Measurements from ENCODE around the gene KCNA1. TPM values are rescaled to one million over a fixed set of nuclear protein-coding genes. Genes with fewer than 3 reads are reported as not detected.

The KCNA1 gene
- total and polyA plus RNA-seq, 2 donors (not counting 1 experiment from before 2014, with no cell fraction given) = not detected

- Histone ChIP-seq H3K27ac (ENCODE audit: insufficient read depth, low read length) (no peak overlapping the region), H3K36me3 (ENCODE audit: control insufficient read depth, insufficient read depth, low read length) (no peaks in the 10 kb centered on the region), H4K20me1 (ENCODE audit: control insufficient read depth, extremely low read depth, insufficient read depth, low read length) (no peaks in the 10 kb centered on the region), H3K9me3 (ENCODE audit: control insufficient read depth, insufficient read depth, low read depth, low read length) (no peaks in the 10 kb centered on the region), H2AFZ (ENCODE audit: low read length) (no peak overlapping the region), H3K4me3 (replicated peaks in 1 of 4; ENCODE audit: control extremely low read depth in 1 of 4, insufficient read depth in 1 of 4, low read depth in 3 of 4, low read length in 4 of 4) (no peak overlapping the region), H3K27me3 (ENCODE audit: control insufficient read depth, insufficient read depth, low read length) (no peaks in the 10 kb centered on the region), H3K4me1 (ENCODE audit: control insufficient read depth, extremely low read depth, insufficient read depth, low read length) (no peaks in the 10 kb centered on the region), H3K4me2 (ENCODE audit: extremely low read depth, insufficient read depth, low read length) (no peak overlapping the region), H3K9ac (ENCODE audit: insufficient read depth, low read length) (no peak overlapping the region), H3K79me2 (ENCODE audit: control insufficient read depth, insufficient read depth, low read length) (no peaks in the 10 kb centered on the region)
- TF ChIP-seq EZH2 (IDR thresholded peaks at IDR 0.05; ENCODE audit: low read length, missing control alignments) = no peak
- TF ChIP-seq CTCF (conservative IDR thresholded peaks at IDR 0.05 in 1 of 2, IDR thresholded peaks at IDR 0.05 in 1 of 2; ENCODE audit: low read depth in 1 of 2, low read length in 2 of 2) = no peak
- DNase-seq (ENCODE audit: low read depth in 2 of 2) = no peak
These were observed 28.2 kb upstream of the KCNA1 start for GRCh38 chr12:4881266-4882064.

- Histone ChIP-seq H3K27ac (ENCODE audit: insufficient read depth, low read length) (no peak overlapping the region), H3K36me3 (ENCODE audit: control insufficient read depth, insufficient read depth, low read length) (no peaks in the 10 kb centered on the region), H2AFZ (ENCODE audit: low read length) (no peak overlapping the region), H3K4me1 (ENCODE audit: control insufficient read depth, extremely low read depth, insufficient read depth, low read length) (no peaks in the 10 kb centered on the region), H3K27me3 (ENCODE audit: control insufficient read depth, insufficient read depth, low read length) (no peaks in the 10 kb centered on the region), H3K4me2 (ENCODE audit: extremely low read depth, insufficient read depth, low read length) (no peak overlapping the region), H3K4me3 (replicated peaks in 1 of 4; ENCODE audit: control extremely low read depth in 1 of 4, insufficient read depth in 1 of 4, low read depth in 3 of 4, low read length in 4 of 4) (no peak overlapping the region), H3K9ac (ENCODE audit: insufficient read depth, low read length) (no peak overlapping the region), H3K79me2 (ENCODE audit: control insufficient read depth, insufficient read depth, low read length) (no peaks in the 10 kb centered on the region), H3K9me3 (ENCODE audit: control insufficient read depth, insufficient read depth, low read depth, low read length) (no peaks in the 10 kb centered on the region), H4K20me1 (ENCODE audit: control insufficient read depth, extremely low read depth, insufficient read depth, low read length) (no peaks in the 10 kb centered on the region)
- no peak for DNase-seq (ENCODE audit: low read depth in 2 of 2)
- TF ChIP-seq EZH2 (IDR thresholded peaks at IDR 0.05; ENCODE audit: low read length, missing control alignments) (no peak), CTCF (conservative IDR thresholded peaks at IDR 0.05 in 1 of 2, IDR thresholded peaks at IDR 0.05 in 1 of 2; ENCODE audit: low read depth in 1 of 2, low read length in 2 of 2) (no peak)
These were observed 17.8 kb upstream of the KCNA1 start for GRCh38 chr12:4891866-4892265.

DNA sequence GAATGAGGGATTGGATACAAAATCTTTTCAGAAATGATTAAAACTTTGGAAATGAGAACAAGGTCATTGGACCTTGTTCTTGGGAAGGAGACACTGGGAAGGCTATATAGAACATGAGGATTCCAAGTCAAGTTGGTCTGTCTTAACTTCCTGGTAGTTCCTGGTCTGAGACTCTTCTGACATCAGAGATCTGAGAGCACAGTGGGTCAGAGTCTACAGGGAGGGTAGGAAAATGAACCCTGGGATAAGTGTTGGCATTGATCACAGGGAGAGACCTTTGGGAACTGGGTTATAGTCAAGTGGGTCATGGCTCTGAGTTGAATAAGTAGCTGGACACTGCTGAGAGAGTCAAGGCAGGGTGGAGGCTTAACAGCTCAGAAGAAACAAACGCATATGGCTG is 17.3 kb upstream of the KCNA1 start:
- no peak for TF ChIP-seq EZH2 (IDR thresholded peaks at IDR 0.05; ENCODE audit: low read length, missing control alignments)
- TF ChIP-seq CTCF (conservative IDR thresholded peaks at IDR 0.05 in 1 of 2, IDR thresholded peaks at IDR 0.05 in 1 of 2; ENCODE audit: low read depth in 1 of 2, low read length in 2 of 2) = no peak
- Histone ChIP-seq H3K36me3 (ENCODE audit: control insufficient read depth, insufficient read depth, low read length) (no peaks in the 10 kb centered on the region), H2AFZ (ENCODE audit: low read length) (no peak overlapping the region), H3K27ac (ENCODE audit: insufficient read depth, low read length) (no peak overlapping the region), H3K4me1 (ENCODE audit: control insufficient read depth, extremely low read depth, insufficient read depth, low read length) (no peaks in the 10 kb centered on the region), H3K9ac (ENCODE audit: insufficient read depth, low read length) (no peak overlapping the region), H3K4me3 (replicated peaks in 1 of 4; ENCODE audit: control extremely low read depth in 1 of 4, insufficient read depth in 1 of 4, low read depth in 3 of 4, low read length in 4 of 4) (no peak overlapping the region), H3K9me3 (ENCODE audit: control insufficient read depth, insufficient read depth, low read depth, low read length) (no peaks in the 10 kb centered on the region), H3K79me2 (ENCODE audit: control insufficient read depth, insufficient read depth, low read length) (no peaks in the 10 kb centered on the region), H4K20me1 (ENCODE audit: control insufficient read depth, extremely low read depth, insufficient read depth, low read length) (no peaks in the 10 kb centered on the region), H3K27me3 (ENCODE audit: control insufficient read depth, insufficient read depth, low read length) (no peaks in the 10 kb centered on the region), H3K4me2 (ENCODE audit: extremely low read depth, insufficient read depth, low read length) (no peak overlapping the region)
- DNase-seq (ENCODE audit: low read depth in 2 of 2) = no peak
